Activated CD8-positive, alpha-beta memory T cell treated with anti-CD3 and anti-CD28 coated beads for 24 hours (primary cell): ENCODE data around the gene DSG2.

Source experiments
- DNase-seq: peaks from one replicate; pipeline ENCODE4 v3.0.0-alpha.2; 2020

Gene DSG2

GRCh38 chr18:31558567-31558966, 60.6 kb downstream of the DSG2 start:
- DNase-seq, result no peak

DNA sequence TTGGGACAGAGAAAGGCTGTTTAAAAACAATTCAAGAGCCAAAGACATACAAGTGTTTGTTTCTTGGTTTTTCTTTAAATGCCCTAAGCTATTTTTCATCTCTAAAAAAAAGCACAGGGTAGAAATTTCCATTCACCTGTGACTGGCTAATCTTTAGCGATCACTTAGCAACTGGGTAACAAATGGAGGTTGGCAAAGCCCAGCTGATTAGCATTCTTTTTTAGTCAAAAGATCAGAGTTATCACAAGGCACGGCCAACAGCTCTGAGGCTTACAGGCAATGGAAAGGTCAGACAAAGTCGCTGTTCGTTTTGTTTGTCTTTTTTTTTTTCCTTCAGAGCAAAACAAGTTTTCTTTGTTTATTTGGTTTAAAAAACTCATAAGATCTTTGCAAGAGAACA, 64.7 kb downstream of the DSG2 start:
- no peak for DNase-seq

GRCh38 chr18:31563778-31564177, 65.8 kb downstream of the DSG2 start:
- no peak for DNase-seq

DNA sequence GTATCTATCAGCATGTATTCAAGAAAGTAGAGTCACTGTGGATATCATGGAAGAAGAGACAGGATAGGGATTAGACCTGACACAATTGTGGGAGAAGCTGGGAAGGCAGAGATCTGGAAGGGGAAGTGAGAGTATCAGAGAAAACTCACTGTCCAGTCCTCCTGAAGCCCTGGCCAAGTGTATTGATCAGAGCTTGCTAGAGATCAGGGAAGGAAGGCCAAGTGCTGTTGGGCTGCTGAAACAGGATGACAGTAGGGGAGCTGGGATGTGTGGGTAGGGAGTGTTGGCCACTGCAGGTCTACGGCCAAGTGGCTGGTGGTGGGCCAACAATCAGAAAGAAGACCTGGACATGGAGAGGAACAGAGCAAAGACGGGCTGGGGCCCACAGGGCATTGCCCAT, 67.4 kb downstream of the DSG2 start:
- DNase-seq, result no peak

GRCh38 chr18:31565782-31566512, 68.0 kb downstream of the DSG2 start:
- DNase-seq, result no peak

DNA sequence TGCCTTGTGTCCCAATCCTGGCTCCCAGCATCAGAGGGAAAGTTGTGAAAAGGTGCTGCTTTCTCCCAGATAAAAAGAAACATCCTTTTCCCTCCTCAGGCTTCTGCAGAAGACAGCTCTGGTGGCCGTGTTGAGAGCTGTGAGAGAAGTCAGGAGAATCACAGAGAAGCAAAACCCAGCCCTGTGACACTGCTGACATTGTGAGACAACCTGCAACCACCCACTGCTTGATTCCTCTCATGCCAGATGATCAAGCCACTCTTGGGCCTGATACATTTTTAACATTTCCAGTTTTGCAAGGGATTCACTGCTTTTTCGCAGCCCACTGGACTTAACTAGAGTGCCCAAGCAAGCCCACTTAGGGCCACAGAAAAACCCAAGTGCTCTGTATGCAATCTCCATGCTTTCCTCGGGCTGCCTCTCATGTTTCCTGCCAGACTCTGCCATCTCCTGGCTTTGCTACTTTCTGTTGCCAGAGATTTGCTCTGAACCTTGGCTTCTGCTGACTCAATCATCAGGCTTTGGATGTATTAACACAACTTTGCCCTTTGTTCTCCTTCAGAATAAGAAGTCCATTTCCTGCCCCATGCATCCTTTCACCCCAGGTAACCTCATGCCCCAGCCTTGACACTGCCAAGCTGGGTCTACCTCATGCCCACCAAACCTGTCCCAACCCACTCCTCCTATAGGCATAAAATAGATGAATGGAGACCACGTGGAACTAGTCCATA, 68.8 kb downstream of the DSG2 start:
- DNase-seq, result no peak

GRCh38 chr18:31572368-31572767, 74.4 kb downstream of the DSG2 start:
- no peak for DNase-seq

DNA sequence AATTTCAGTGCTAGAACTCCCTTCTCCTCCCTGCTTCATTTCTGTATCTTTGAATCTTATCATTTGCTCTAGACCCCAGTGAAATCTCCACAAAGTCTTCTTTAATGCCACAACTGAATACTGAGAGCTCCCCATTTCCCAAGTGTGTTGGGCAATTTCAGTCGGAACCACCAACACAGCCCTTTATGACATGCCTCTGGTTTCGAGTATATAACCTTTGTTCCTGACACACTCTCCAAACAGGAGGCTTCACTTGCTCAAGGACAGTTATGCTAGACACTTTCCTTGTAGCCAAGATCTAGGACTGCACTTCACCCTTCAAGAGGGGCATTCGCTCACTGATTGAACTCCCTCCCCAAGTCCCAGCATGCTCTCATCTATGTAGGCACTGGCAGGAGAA, 75.1 kb downstream of the DSG2 start:
- no peak for DNase-seq

- DNase-seq, result no peak
Measured at GRCh38 chr18:31574359-31574758, 76.4 kb downstream of the DSG2 start.

DNA sequence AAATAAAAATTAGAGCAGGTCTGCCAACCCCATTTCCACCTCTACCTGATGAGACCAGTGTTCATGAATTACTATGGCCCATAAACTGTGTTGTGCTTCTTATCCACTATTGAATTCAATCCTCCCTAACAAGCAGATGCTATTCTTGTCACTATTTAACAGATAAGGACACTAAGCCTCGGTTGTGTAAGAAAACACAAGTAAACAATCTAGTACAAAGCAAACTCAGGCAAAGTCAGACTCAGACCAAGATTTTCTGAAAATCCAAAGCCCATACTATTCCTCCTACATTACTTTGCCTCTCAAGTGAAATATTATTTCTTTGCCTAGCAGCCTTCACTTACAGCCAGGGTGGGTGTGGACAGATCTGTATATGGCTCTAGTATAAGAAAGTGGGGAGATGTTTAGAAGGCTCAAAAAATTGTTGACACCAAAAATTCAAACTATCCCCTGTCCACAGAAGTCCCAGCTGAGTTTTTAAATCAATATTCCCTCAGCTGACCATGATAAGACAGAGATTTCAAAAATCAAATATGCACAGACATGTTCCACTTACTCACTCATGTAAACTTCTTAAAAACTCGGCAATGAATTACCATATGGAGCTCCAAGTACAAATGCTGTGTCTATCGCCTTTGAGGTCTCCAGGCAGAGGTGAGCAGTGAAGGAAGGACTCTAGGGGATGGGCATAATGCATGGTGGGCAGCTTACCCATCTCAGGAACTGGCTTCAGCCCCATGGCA, 77.7 kb downstream of the DSG2 start:
- DNase-seq, result no peak

DNA sequence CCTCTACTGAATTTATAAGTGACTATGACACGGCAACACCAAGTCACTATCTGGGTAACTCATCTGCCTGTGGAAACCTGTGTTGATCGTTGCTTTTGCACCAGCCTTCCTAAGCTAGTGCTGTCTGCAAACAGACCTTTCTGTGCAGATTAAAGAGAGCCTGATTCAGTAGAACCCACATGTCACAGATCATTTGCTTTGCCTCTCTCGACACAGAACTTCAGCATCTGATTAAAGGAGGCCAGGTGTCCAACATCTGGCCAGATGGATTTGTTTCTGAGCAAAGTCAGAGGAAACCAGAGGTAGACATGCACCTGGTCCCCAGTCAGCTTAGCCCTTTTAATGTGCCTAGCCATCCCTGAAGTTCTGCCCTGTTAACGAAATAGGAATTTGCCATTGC, 78.7 kb downstream of the DSG2 start:
- no peak for DNase-seq

GRCh38 chr18:31577195-31577594, 79.2 kb downstream of the DSG2 start:
- DNase-seq, result no peak

DNA sequence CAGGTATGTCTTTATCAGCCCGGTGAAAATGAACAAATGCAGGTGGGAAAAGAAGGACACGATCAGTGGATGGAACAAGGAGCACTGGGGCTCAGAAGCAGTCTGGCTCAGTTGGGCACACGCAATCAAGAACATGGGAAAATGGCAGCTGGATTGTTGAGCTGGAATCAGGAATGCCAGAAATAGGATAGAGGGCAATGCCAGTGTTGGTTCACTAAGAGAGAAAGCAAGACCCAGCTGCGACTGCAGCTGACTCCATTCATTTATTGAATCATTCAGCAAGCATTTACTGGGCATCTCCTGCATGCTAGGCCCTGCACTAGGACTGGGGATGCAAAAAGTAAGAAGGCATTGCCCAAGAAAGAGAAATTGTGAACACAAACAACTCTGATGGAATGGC, 80.1 kb downstream of the DSG2 start:
- no peak for DNase-seq

- no peak for DNase-seq
Measured at GRCh38 chr18:31579375-31579774, 81.4 kb downstream of the DSG2 start.

DNA sequence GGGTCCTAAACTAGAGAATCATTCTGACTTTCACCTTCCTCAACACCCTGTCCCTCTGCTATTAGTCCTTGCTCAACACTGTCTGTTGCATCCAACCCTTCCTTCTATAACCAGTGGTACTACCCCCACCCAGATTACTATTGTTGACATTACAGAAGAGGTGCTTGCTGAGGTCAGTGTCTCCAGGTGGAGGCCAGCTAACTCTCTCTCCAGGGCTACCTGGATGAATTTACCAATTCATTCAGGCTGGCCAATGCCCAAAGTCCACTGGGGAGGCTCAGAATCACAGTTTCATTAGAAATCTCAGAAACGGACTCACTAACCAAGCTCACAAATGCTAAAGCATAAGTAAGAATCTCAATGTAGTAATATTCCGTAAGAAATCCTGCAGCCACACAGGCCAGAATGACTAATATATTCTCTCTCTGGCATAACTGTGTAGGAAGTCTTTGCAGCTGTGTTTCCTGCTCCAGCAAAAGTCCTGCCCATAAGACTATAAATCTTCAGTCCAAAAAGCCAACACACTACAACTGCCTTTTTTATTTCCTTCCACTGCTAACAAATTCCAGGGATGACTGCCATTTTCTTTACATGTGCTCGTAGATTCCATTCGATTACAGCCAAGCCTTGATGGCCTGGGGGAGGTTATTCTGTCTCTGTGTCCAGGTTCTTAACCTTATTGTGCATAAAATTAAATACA, 83.7 kb downstream of the DSG2 start:
- DNase-seq, result no peak

- no peak for DNase-seq
Measured at GRCh38 chr18:31583185-31583854, 85.3 kb downstream of the DSG2 start.

- DNase-seq, result no peak
Measured at GRCh38 chr18:31585991-31586390, 88.0 kb downstream of the DSG2 start.

DNA sequence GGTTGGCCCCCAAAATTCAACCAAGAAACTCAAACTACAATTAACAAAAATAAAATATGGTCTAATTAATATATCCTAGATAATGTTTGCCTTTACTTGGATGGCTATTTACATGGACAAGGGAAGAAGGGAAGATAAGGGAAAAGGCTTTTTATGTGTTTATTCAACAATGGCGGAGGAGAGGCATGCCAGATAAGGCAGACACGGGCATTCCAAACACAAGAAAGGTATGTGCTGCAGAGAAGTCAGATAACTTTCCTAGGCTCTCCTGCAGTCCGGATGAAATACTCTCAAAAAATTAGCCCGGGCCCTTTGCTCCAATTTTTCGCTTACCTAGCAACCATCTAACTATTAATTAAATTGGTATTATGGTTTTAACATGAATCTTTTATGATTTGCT, 88.6 kb downstream of the DSG2 start:
- no peak for DNase-seq

GRCh38 chr18:31587529-31587928, 89.6 kb downstream of the DSG2 start:
- no peak for DNase-seq

GRCh38 chr18:31590570-31590969, 92.6 kb downstream of the DSG2 start:
- no peak for DNase-seq

- no peak for DNase-seq
Measured at GRCh38 chr18:31591113-31591512, 93.1 kb downstream of the DSG2 start.

- DNase-seq, result no peak
Measured at GRCh38 chr18:31591628-31592027, 93.7 kb downstream of the DSG2 start, which contains the start of gene TTR. Gene TTR (plus strand): TSS chr18:31591877. CDS start chr18:31591903, 26 bp downstream.
